GM12875 (cell line): ENCODE measurements around the gene ANXA2.

Experiments used
- H3K4me3 ChIP-seq: one replicate; pipeline ENCODE4 v1.5.1; 2011; ENCODE audit warnings: low read depth, low read length, control low read depth
- CTCF ChIP-seq: IDR thresholded peaks from 2 replicates; pipeline ENCODE4 v1.5.1; 2011; ENCODE audit warnings: low read depth, mild to moderate bottlenecking, control low read depth, inconsistent platforms, low read length, moderate library complexity, borderline replicate concordance; ENCODE audit not compliant: insufficient read depth

The ANXA2 gene

GRCh38 chr15:60389261-60390077, 8.3 kb downstream of the ANXA2 start:
- no peak for TF ChIP-seq CTCF
- no peak overlapping the region for H3K4me3 ChIP-seq

- no peak for TF ChIP-seq CTCF
These were observed 10.5 kb downstream of the ANXA2 start for GRCh38 chr15:60387321-60387720.

GRCh38 chr15:60386615-60387014, 11.2 kb downstream of the ANXA2 start:
- no peak overlapping the region for H3K4me3 ChIP-seq
- no peak for TF ChIP-seq CTCF

More at GRCh38 chr15:60387321-60387720, 10.5 kb downstream of the ANXA2 start:
- H3K4me3 ChIP-seq, result no peak overlapping the region

GRCh38 chr15:60385620-60386552, 11.9 kb downstream of the ANXA2 start:
- no peak for TF ChIP-seq CTCF
- H3K4me3 ChIP-seq, result no peak overlapping the region

GRCh38 chr15:60384526-60385126, 13.2 kb downstream of the ANXA2 start:
- TF ChIP-seq CTCF, result no peak
- no peak overlapping the region for H3K4me3 ChIP-seq

- H3K4me3 ChIP-seq, result no peak overlapping the region
- no peak for TF ChIP-seq CTCF
These were observed 13.7 kb downstream of the ANXA2 start for GRCh38 chr15:60384053-60384452.
